GOT3 (cell line): ENCODE data around the gene IFNA13.

ENCODE experiments used
- DNase-seq: peaks from one replicate; lab custom pipeline; 2025; ENCODE audit warnings: mixed read lengths; lab: John Stamatoyannopoulos, UW

The IFNA13 gene

GRCh38 chr9:21357479-21358460 lies 10.1 kb downstream of the IFNA13 start:
- DNase-seq, result no peak

- no peak for DNase-seq
These were observed 17.1 kb downstream of the IFNA13 start, which contains the start of gene IFNA6 for GRCh38 chr9:21350787-21351186. TSS of gene IFNA6 (minus strand) at chr9:21350887. CDS start at chr9:21350887, 0 bp downstream.

- no peak for DNase-seq
These were observed 19.4 kb downstream of the IFNA13 start for GRCh38 chr9:21348430-21348970.

GRCh38 chr9:21340735-21341134 lies 27.1 kb downstream of the IFNA13 start:
- no peak for DNase-seq

- no peak for DNase-seq
These were observed 31.4 kb downstream of the IFNA13 start for GRCh38 chr9:21336457-21336856.

- peak; percentile 46 for DNase-seq
These were observed 32.9 kb downstream of the IFNA13 start, which contains the start of gene KLHL9 for GRCh38 chr9:21334701-21335632. TSS of gene KLHL9 (minus strand) at chr9:21335404. CDS start at chr9:21334859, 545 bp downstream.

- no peak for DNase-seq
These were observed 34.6 kb downstream of the IFNA13 start for GRCh38 chr9:21333226-21333625.

- no peak for DNase-seq
These were observed 36.0 kb downstream of the IFNA13 start for GRCh38 chr9:21331676-21332402.

GRCh38 chr9:21326526-21327139 lies 41.2 kb downstream of the IFNA13 start:
- DNase-seq, result no peak

GRCh38 chr9:21324047-21324446 lies 43.8 kb downstream of the IFNA13 start:
- no peak for DNase-seq

GRCh38 chr9:21322911-21323461 lies 44.9 kb downstream of the IFNA13 start:
- no peak for DNase-seq

- DNase-seq, result no peak
These were observed 47.4 kb downstream of the IFNA13 start for GRCh38 chr9:21320465-21320864.

GRCh38 chr9:21317956-21318923 lies 49.6 kb downstream of the IFNA13 start:
- DNase-seq, result no peak
